A549 (cell line): Measurements from ENCODE around the gene RINL.
A peak's percentile ranks its signal among the peaks of the same experiment; 100 is the strongest.

Experiments
- CTCF ChIP-seq: fragments of >200 bp; sonication (Bioruptor Twin); formaldehyde crosslinking; IDR thresholded peaks from 3 replicates; pipeline ENCODE4 v1.5.1; 2016
- EP300 ChIP-seq, 2 experiments: fragments of >200 bp; sonication (Bioruptor Twin); formaldehyde crosslinking; IDR thresholded peaks; 2 replicates in 1 of 2; 3 replicates in 1 of 2; pipeline ENCODE4 v1.6.1; 2016 to 2017
- POLR2A ChIP-seq: IDR thresholded peaks from 2 replicates; pipeline ENCODE4 v1.6.1; 2012; ENCODE audit warnings: mild to moderate bottlenecking, low read length
- TP53 ChIP-seq: fragments of 250-450 bp; sonication (Bioruptor Pico); IDR thresholded peaks from 2 replicates; pipeline ENCODE4 v1.5.0; 2021; ENCODE audit warnings: mild to moderate bottlenecking, moderate library complexity

DNA sequence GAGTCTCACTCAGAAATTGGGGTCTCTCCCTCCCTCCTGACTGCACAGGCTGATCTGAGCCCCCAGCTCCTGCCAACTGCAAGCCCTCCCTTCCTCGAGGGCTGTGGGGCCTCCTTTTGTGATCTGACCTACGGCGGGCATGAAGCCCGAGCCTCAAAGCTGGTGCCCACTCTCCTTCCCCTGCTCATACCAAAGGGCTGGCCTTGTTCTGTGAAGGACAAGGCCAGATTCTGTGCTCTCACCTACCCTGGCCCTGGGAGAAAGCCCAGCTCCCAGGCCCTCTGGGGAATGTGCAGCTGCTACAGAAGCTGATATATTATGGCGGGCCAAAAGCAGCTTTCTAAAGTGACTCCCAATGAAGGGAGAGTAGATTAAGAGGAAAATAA lies 37.5 kb downstream of the RINL start:
- no peak for TF ChIP-seq CTCF
- peak; percentile 54; the same call in 1 of the 2 replicates for TF ChIP-seq TP53 (CRISPR knock-in tag)
- TF ChIP-seq EP300 (IDR thresholded peaks at IDR 0.05) = no peak
- TF ChIP-seq POLR2A = no peak
